Measurements from ENCODE around the gene ZFPM1.

The ZFPM1 gene

DNA sequence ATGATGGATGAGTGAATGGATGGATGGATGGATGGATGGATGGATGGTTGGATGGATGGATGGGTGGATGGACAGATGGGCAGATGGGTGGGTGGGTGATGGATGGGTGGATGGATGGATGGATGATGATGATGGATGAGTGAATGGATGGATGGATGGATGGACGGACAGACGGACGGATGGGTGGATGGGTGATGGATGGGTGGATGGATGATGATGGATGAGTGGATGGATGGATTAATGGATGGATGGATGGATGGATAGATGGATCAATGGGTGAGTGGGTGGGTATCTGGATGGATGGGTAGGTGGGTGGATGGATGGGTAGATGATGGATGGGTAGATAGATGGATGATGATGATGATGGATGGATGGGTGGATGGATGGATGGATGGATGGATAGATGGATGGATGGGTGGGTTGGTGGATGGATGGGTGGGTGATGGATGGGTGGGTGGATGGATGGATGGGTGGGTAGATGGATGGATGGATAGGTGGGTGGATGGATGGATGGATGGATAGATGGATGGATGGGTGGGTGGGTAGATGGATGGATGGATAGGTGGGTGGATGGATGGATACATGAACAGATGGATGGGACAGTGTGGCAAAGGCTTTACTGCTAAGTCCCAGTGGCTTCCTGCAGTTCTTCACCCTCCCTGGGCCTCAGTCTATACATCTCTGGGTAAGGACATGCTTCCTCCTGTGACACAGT lies 30.2 kb upstream of the ZFPM1 start:
- no peak for TF ChIP-seq FOXM1 (IDR thresholded peaks at IDR 0.05; ENCODE audit: borderline replicate concordance, low read depth)
- no peak for TF ChIP-seq CEBPB (IDR thresholded peaks at IDR 0.05)
- TF ChIP-seq REST (IDR thresholded peaks at IDR 0.05; ENCODE audit: low read depth) = no peak
- no peak for TF ChIP-seq ZBTB7A (IDR thresholded peaks at IDR 0.05; ENCODE audit: low read depth)

- TF ChIP-seq EP300 (IDR thresholded peaks at IDR 0.05; ENCODE audit: borderline replicate concordance) = no peak
- no peak for TF ChIP-seq RAD21 (IDR thresholded peaks at IDR 0.05; ENCODE audit: low read depth)
- TF ChIP-seq FOXM1 (IDR thresholded peaks at IDR 0.05; ENCODE audit: borderline replicate concordance, low read depth) = no peak
- TF ChIP-seq ZBTB7A (IDR thresholded peaks at IDR 0.05; ENCODE audit: low read depth) = no peak
- TF ChIP-seq TAF1 (IDR thresholded peaks at IDR 0.05; ENCODE audit: low read depth) = no peak
- no peak for TF ChIP-seq TEAD4 (IDR thresholded peaks at IDR 0.05)
- TF ChIP-seq EGR1 (IDR thresholded peaks at IDR 0.05) = no peak
- no peak for TF ChIP-seq TCF12 (IDR thresholded peaks at IDR 0.05; ENCODE audit: low read depth)
- no peak for TF ChIP-seq CREB1 (IDR thresholded peaks at IDR 0.05; ENCODE audit: low read depth)
- TF ChIP-seq REST (IDR thresholded peaks at IDR 0.05; ENCODE audit: low read depth) = no peak
- TF ChIP-seq YY1 (IDR thresholded peaks at IDR 0.05; ENCODE audit: low read depth) = no peak
- TF ChIP-seq, protein P1, sequence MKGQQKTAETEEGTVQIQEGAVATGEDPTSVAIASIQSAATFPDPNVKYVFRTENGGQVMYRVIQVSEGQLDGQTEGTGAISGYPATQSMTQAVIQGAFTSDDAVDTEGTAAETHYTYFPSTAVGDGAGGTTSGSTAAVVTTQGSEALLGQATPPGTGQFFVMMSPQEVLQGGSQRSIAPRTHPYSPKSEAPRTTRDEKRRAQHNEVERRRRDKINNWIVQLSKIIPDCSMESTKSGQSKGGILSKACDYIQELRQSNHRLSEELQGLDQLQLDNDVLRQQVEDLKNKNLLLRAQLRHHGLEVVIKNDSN (IDR thresholded peaks at IDR 0.05) = no peak
- no peak for TF ChIP-seq NFIC (IDR thresholded peaks at IDR 0.05)
- TF ChIP-seq, protein P2, sequence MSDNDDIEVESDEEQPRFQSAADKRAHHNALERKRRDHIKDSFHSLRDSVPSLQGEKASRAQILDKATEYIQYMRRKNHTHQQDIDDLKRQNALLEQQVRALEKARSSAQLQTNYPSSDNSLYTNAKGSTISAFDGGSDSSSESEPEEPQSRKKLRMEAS (IDR thresholded peaks at IDR 0.05) = no peak
- no peak for TF ChIP-seq CEBPB (IDR thresholded peaks at IDR 0.05)
These were observed 29.6 kb upstream of the ZFPM1 start for GRCh38 chr16:88423448-88423850.

DNA sequence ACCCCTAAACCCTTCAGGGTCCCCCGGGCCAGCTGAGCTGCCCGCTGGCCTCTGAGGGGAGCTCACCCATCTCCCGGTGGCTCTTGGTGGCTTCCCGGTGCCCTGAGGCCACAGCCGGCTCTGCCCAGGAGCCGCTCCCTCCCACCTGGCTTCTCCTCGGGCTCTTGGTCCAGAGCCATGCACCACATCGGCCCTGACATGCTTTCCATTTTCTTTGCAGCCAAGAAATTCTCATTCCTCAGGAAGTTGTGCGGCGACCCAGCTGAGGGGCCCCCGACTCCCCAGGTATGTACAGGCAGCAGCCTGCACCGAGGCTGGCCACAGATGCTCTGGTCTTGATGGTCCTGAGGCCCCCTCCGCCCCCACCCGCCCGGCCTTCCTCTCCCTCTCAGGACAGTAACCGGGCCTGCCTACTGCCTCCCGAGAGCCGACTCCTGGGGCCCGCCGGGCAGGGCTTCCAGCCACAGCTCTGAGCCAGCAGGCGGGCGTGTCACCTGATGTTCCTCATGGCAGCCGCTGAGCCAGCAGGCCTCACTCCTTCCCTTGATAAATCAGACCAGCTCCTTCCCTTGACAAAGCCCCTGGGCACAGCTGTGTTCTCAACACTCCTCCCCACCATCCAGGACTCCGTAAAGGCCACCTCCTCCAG lies 28.4 kb upstream of the ZFPM1 start:
- no peak for TF ChIP-seq EGR1 (IDR thresholded peaks at IDR 0.05)
- no peak for TF ChIP-seq RAD21 (IDR thresholded peaks at IDR 0.05; ENCODE audit: low read depth)
- TF ChIP-seq TAF1 (IDR thresholded peaks at IDR 0.05; ENCODE audit: low read depth) = no peak

GRCh38 chr16:88426018-88426417 lies 27.1 kb upstream of the ZFPM1 start:
- TF ChIP-seq TEAD4 (IDR thresholded peaks at IDR 0.05) (no peak), EGR1 (IDR thresholded peaks at IDR 0.05) (no peak), ZBTB7A (IDR thresholded peaks at IDR 0.05; ENCODE audit: low read depth) (no peak), TAF1 (IDR thresholded peaks at IDR 0.05; ENCODE audit: low read depth) (no peak)

DNA sequence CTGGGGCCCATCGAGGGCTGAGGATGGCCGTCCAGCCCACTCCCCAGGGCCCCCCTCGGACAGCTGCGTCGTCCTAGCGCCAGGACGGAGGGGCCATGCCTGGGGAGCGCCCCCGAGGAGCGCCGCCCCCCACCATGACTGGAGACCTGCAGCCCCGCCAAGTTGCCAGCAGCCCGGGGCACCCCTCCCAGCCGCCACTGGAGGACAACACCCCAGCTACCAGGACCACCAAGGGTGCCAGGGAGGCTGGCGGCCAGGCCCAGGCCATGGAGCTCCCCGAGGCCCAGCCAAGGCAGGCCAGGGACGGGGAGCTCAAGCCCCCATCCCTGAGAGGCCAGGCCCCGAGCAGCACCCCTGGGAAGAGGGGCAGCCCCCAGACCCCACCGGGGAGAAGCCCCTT lies 25.7 kb upstream of the ZFPM1 start:
- TF ChIP-seq TAF1 (IDR thresholded peaks at IDR 0.05; ENCODE audit: low read depth) (no peak), REST (IDR thresholded peaks at IDR 0.05; ENCODE audit: low read depth) (no peak), EP300 (IDR thresholded peaks at IDR 0.05; ENCODE audit: borderline replicate concordance) (no peak), NFIC (IDR thresholded peaks at IDR 0.05) (no peak), EGR1 (IDR thresholded peaks at IDR 0.05) (no peak), RAD21 (IDR thresholded peaks at IDR 0.05; ENCODE audit: low read depth) (no peak), ZBTB7A (IDR thresholded peaks at IDR 0.05; ENCODE audit: low read depth) (no peak)
- TF ChIP-seq, protein P2 (IDR thresholded peaks at IDR 0.05) = no peak
